BJ (cell line): Measurements from ENCODE around the gene KLF7. TPM values are rescaled to one million over a fixed set of nuclear protein-coding genes. Genes with fewer than 3 reads are reported as not detected.

Source experiments
- CTCF ChIA-PET: fragments of 350-600 bp; formaldehyde crosslinking; extraction: SDS; loops from one replicate; lab custom pipeline; 2021; ENCODE audit warnings: antibody characterized with exemption, inconsistent platforms; lab: Yijun Ruan, JAX
- POLR2A ChIA-PET: fragments of 300-600 bp; sonication (Branson Sonifier 250); formaldehyde crosslinking; extraction: SDS; loops from one replicate; lab custom pipeline; 2021; ENCODE audit warnings: antibody characterized with exemption; lab: Charles Lee
- DNase-seq: peaks from one replicate; pipeline ENCODE4 v3.0.0-alpha.2; 2011; ENCODE audit warnings: low read depth
- H3K27me3 ChIP-seq: 2 replicates; pipeline ENCODE4 v1.6.0; 2011; ENCODE audit warnings: low read length; ENCODE audit not compliant: control insufficient read depth, insufficient read depth
- H3K36me3 ChIP-seq: 2 replicates; pipeline ENCODE4 v1.5.1; 2011; ENCODE audit warnings: low read length; ENCODE audit not compliant: control insufficient read depth, insufficient read depth
- H3K4me3 ChIP-seq: 2 replicates; pipeline ENCODE4 v1.5.1; 2011; ENCODE audit warnings: low read depth, mild to moderate bottlenecking, control low read depth, low read length
- polyA plus RNA-seq: library from polyadenylated mRNA; depleted of rRNA; stranded (reverse); fragments of >200 nt; gene quantifications from 2 replicates; pipeline ENCODE4 v1.2.3, GENCODE V29; 2011
- TF ChIP-seq, protein P1 (sequence below): IDR thresholded peaks from 2 replicates; pipeline ENCODE4 v1.5.1; 2011; ENCODE audit warnings: low read depth, mild to moderate bottlenecking, control low read depth, inconsistent platforms, low read length, moderate library complexity; ENCODE audit not compliant: insufficient read depth

Gene KLF7
- polyA plus RNA-seq, 1 experiment = 41.9 TPM

DNA sequence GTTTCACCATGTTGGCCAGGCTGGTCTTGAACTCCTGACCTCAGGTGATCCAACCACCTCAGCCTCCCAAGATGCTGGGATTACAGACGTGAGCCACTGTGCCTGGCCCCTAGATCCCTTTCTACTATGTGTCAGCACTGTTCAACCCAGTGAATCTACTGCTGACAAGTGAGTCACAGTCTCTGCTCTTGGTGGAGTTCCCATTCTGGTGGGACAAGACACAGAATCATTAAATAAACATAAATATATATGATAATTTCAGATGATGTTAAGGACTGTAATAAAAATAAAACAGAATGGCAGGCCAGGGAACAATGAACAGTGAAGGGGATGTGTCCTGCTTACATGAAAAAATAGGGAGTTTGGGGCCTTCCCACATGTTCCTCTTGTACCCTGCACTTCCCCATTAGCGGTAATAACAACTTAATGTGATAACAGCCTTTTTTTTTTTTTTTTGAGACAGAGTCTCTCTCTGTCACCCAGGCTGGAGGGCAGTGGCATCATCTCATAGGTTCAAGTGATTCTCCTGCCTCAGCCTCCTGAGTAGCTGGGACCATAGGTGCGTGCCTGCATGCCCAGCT lies 114.3 kb downstream of the KLF7 start:
- H3K27me3 ChIP-seq = no peaks in the 10 kb centered on the region
- TF ChIP-seq, protein P1, sequence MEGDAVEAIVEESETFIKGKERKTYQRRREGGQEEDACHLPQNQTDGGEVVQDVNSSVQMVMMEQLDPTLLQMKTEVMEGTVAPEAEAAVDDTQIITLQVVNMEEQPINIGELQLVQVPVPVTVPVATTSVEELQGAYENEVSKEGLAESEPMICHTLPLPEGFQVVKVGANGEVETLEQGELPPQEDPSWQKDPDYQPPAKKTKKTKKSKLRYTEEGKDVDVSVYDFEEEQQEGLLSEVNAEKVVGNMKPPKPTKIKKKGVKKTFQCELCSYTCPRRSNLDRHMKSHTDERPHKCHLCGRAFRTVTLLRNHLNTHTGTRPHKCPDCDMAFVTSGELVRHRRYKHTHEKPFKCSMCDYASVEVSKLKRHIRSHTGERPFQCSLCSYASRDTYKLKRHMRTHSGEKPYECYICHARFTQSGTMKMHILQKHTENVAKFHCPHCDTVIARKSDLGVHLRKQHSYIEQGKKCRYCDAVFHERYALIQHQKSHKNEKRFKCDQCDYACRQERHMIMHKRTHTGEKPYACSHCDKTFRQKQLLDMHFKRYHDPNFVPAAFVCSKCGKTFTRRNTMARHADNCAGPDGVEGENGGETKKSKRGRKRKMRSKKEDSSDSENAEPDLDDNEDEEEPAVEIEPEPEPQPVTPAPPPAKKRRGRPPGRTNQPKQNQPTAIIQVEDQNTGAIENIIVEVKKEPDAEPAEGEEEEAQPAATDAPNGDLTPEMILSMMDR = no peak
- CTCF ChIA-PET = no interaction called here
- POLR2A ChIA-PET = no interaction called here
- DNase-seq = no peak
- H3K36me3 ChIP-seq = no peaks in the 10 kb centered on the region
- H3K4me3 ChIP-seq = no peak overlapping the region

- ChIA-PET CTCF (interaction anchor here (0.7 kb wide), 1 partner anchor 10 kb away, joined by 5 read pairs; no protein-coding TSS in a partner anchor), POLR2A (no interaction called here)
- no peak for DNase-seq
- Histone ChIP-seq H3K4me3 (no peak overlapping the region), H3K36me3 (no peaks in the 10 kb centered on the region), H3K27me3 (no peaks in the 10 kb centered on the region)
- TF ChIP-seq, protein P1 = no peak
Measured at GRCh38 chr2:207049122-207049521, 116.6 kb downstream of the KLF7 start.

GRCh38 chr2:207048416-207048815 lies 117.3 kb downstream of the KLF7 start:
- no peak overlapping the region for H3K4me3 ChIP-seq
- H3K36me3 ChIP-seq = no peaks in the 10 kb centered on the region
- DNase-seq = no peak
- TF ChIP-seq, protein P1 = no peak
- CTCF ChIA-PET = interaction anchor here (0.7 to 0.8 kb wide), 2 partner anchors 10 to 13 kb away, joined by 3 to 5 read pairs; no protein-coding TSS in a partner anchor
- POLR2A ChIA-PET = no interaction called here
- no peaks in the 10 kb centered on the region for H3K27me3 ChIP-seq

GRCh38 chr2:207046724-207047123 lies 119.0 kb downstream of the KLF7 start:
- POLR2A ChIA-PET = no interaction called here
- H3K36me3 ChIP-seq = no peaks in the 10 kb centered on the region

DNA sequence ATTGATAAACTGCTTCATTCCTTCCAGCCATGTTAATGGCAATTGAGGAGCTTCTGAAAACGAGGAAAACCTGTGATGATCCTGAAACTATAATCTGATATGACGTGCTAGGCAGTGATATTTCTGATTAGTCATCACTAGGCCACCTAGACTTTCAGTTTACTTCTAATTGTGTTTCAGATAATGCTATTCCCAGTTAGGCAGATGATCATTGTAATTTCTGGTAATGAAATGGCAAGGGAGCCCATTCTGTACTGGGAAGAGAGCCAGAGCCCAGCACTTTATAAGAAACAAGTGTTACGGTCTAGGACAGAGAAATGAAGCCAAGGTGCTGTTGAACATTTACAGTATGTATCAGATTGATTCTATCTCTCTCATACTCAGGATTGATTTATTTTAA lies 120.2 kb downstream of the KLF7 start:
- POLR2A ChIA-PET = no interaction called here
- CTCF ChIA-PET = interaction anchor here (1.6 to 1.7 kb wide), 3 partner anchors 10 to 429 kb away, joined by 4 to 5 read pairs (median 4); no protein-coding TSS in a partner anchor
- no peak overlapping the region for H3K4me3 ChIP-seq
- no peaks in the 10 kb centered on the region for H3K27me3 ChIP-seq
- TF ChIP-seq, protein P1 = no peak
- DNase-seq = no peak
- H3K36me3 ChIP-seq = no peaks in the 10 kb centered on the region

More at GRCh38 chr2:207046724-207047123, 119.0 kb downstream of the KLF7 start:
- TF ChIP-seq, protein P1 = no peak
- Histone ChIP-seq H3K4me3 (no peak overlapping the region), H3K27me3 (no peaks in the 10 kb centered on the region)
- CTCF ChIA-PET = interaction anchor here (0.7 to 1.7 kb wide), 3 partner anchors 20 to 427 kb away, joined by 3 to 5 read pairs (median 4); no protein-coding TSS in a partner anchor
- no peak for DNase-seq
